ENCODE data around the gene PUSL1.
A peak's percentile ranks its signal among the peaks of the same experiment; 100 is the strongest.

Gene PUSL1

DNA sequence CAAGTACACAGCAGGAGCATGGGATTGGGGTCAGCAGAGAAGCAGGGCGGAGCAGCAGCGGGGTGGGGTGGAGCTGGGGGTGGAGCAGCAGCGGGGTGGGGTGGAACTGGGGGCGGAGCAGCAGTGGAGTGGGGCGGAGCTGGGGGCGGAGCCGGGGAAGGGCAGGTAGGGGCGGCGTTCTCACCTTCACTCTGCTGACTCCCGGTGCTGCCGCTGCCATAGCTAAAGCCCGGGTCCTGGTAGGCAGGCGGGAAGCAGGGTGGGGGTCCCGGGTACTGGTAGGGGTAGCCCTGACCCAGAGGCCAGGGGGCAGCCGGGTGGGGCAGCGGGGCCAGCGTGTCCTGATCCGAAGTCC lies 29.4 kb downstream of the PUSL1 start:
- no peaks in the 10 kb centered on the region for H3K4me1 Mint-ChIP-seq (ENCODE audit: low read depth)
- H3K36me3 Mint-ChIP-seq (ENCODE audit: low read depth), result peaks cover 15% of the 10 kb centered on the region
- H3K27me3 Mint-ChIP-seq (ENCODE audit: low read depth), result no peaks in the 10 kb centered on the region
- H3K27ac Mint-ChIP-seq, result no peak overlapping the region
- no peak overlapping the region for H3K4me3 Mint-ChIP-seq
- no peaks in the 10 kb centered on the region for H3K9me3 Mint-ChIP-seq

GRCh38 chr1:1338278-1338677 lies 29.9 kb downstream of the PUSL1 start:
- no peak overlapping the region for H3K27ac Mint-ChIP-seq
- H3K27me3 Mint-ChIP-seq (ENCODE audit: low read depth), result no peaks in the 10 kb centered on the region
- peaks cover 15% of the 10 kb centered on the region for H3K36me3 Mint-ChIP-seq (ENCODE audit: low read depth)
- no peaks in the 10 kb centered on the region for H3K4me1 Mint-ChIP-seq (ENCODE audit: low read depth)
- H3K4me3 Mint-ChIP-seq, result no peak overlapping the region
- no peaks in the 10 kb centered on the region for H3K9me3 Mint-ChIP-seq

GRCh38 chr1:1340185-1340584 lies 31.8 kb downstream of the PUSL1 start:
- Mint-ChIP-seq H3K9me3 (no peaks in the 10 kb centered on the region), H3K27me3 (ENCODE audit: low read depth) (no peaks in the 10 kb centered on the region), H3K27ac (no peak overlapping the region), H3K4me1 (ENCODE audit: low read depth) (no peaks in the 10 kb centered on the region), H3K36me3 (ENCODE audit: low read depth) (peaks cover 15% of the 10 kb centered on the region), H3K4me3 (no peak overlapping the region)

DNA sequence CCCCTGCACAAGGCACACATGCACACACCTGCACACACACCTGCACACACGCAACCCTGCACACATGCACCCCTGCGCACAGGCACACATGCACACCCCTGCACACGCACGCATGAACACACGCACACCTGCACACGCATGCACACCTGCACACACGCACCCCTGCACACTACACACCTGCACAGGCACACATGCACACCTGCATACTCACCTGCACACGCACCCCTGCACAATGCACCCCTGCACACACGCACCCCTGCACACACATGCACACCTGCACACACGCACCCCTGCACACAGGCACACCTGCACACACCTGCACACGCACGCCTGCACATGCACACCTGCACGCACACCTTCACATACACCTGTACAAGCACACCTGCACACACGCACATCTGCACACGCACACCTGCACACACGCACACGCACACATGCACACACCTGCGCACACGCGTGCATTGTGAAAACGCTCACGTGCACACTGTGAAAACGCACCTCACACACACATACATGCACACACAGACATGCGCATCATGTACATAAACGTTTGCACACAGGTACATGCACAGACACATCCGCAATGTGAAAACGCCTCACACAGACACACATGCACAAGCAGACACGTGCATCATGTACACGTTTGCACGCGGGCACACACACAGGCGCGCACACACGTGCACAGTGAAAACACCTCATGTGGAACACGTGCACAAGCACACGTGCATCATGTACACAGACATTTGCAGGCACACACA lies 32.6 kb downstream of the PUSL1 start:
- H3K36me3 Mint-ChIP-seq (ENCODE audit: low read depth), result peaks cover 15% of the 10 kb centered on the region
- no peaks in the 10 kb centered on the region for H3K27me3 Mint-ChIP-seq (ENCODE audit: low read depth)
- no peaks in the 10 kb centered on the region for H3K9me3 Mint-ChIP-seq
- no peak overlapping the region for H3K4me3 Mint-ChIP-seq
- H3K27ac Mint-ChIP-seq, result no peak overlapping the region
- H3K4me1 Mint-ChIP-seq (ENCODE audit: low read depth), result no peaks in the 10 kb centered on the region

- Mint-ChIP-seq H3K9me3 (no peaks in the 10 kb centered on the region), H3K36me3 (ENCODE audit: low read depth) (peaks cover 15% of the 10 kb centered on the region), H3K4me1 (ENCODE audit: low read depth) (no peaks in the 10 kb centered on the region), H3K4me3 (no peak overlapping the region), H3K27me3 (ENCODE audit: low read depth) (no peaks in the 10 kb centered on the region), H3K27ac (no peak overlapping the region)
These were observed 33.2 kb downstream of the PUSL1 start for GRCh38 chr1:1341549-1342021.

- no peaks in the 10 kb centered on the region for H3K9me3 Mint-ChIP-seq
These were observed 33.7 kb downstream of the PUSL1 start for GRCh38 chr1:1342061-1342562.

GRCh38 chr1:1342584-1343115 lies 34.3 kb downstream of the PUSL1 start:
- Mint-ChIP-seq H3K27ac (no peak overlapping the region), H3K27me3 (ENCODE audit: low read depth) (no peaks in the 10 kb centered on the region), H3K9me3 (no peaks in the 10 kb centered on the region), H3K4me3 (no peak overlapping the region), H3K36me3 (ENCODE audit: low read depth) (peaks cover 15% of the 10 kb centered on the region), H3K4me1 (ENCODE audit: low read depth) (peaks cover 8% of the 10 kb centered on the region)

More at GRCh38 chr1:1342061-1342562, 33.7 kb downstream of the PUSL1 start:
- no peak overlapping the region for H3K27ac Mint-ChIP-seq
- H3K36me3 Mint-ChIP-seq (ENCODE audit: low read depth), result peaks cover 15% of the 10 kb centered on the region
- H3K27me3 Mint-ChIP-seq (ENCODE audit: low read depth), result no peaks in the 10 kb centered on the region
- H3K4me3 Mint-ChIP-seq, result no peak overlapping the region
- H3K4me1 Mint-ChIP-seq (ENCODE audit: low read depth), result peaks cover 5% of the 10 kb centered on the region

- Mint-ChIP-seq H3K4me3 (no peak overlapping the region), H3K27me3 (ENCODE audit: low read depth) (no peaks in the 10 kb centered on the region), H3K4me1 (ENCODE audit: low read depth) (peaks cover 8% of the 10 kb centered on the region), H3K9me3 (no peaks in the 10 kb centered on the region), H3K27ac (no peak overlapping the region), H3K36me3 (ENCODE audit: low read depth) (peaks cover 12% of the 10 kb centered on the region)
These were observed 35.5 kb downstream of the PUSL1 start for GRCh38 chr1:1343811-1344421.

GRCh38 chr1:1344655-1345361 lies 36.4 kb downstream of the PUSL1 start:
- Mint-ChIP-seq H3K4me1 (ENCODE audit: low read depth) (peaks cover 8% of the 10 kb centered on the region), H3K27ac (no peak overlapping the region), H3K27me3 (ENCODE audit: low read depth) (no peaks in the 10 kb centered on the region), H3K36me3 (ENCODE audit: low read depth) (peaks cover 10% of the 10 kb centered on the region), H3K4me3 (no peak overlapping the region), H3K9me3 (no peaks in the 10 kb centered on the region)

DNA sequence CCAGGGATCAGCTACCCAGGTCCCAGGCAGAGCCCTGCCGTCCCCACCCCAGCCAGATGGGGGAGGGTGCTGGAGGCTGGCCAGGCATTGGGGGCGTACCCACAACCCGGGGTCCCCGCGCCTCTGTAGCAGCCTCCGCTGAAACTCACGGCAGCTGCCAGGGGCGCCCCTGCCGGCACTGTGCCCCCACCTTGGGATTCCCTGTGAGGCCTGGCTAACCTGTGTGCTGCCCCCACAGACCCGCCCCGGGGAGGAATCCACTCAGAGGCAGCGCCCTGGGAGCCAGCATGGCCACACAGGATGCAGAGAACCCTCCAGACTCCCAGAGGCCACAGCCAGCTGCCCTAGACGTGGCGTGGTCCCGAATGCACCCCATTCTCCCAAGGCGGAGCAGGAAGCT lies 37.0 kb downstream of the PUSL1 start:
- H3K27ac Mint-ChIP-seq, result no peak overlapping the region
- peaks cover 10% of the 10 kb centered on the region for H3K36me3 Mint-ChIP-seq (ENCODE audit: low read depth)
- H3K9me3 Mint-ChIP-seq, result no peaks in the 10 kb centered on the region
- H3K4me1 Mint-ChIP-seq (ENCODE audit: low read depth), result peaks cover 8% of the 10 kb centered on the region
- no peaks in the 10 kb centered on the region for H3K27me3 Mint-ChIP-seq (ENCODE audit: low read depth)
- H3K4me3 Mint-ChIP-seq, result no peak overlapping the region

GRCh38 chr1:1345860-1346500 lies 37.6 kb downstream of the PUSL1 start:
- Mint-ChIP-seq H3K27me3 (ENCODE audit: low read depth) (no peaks in the 10 kb centered on the region), H3K36me3 (ENCODE audit: low read depth) (peaks cover 5% of the 10 kb centered on the region), H3K27ac (no peak overlapping the region), H3K4me3 (no peak overlapping the region), H3K4me1 (ENCODE audit: low read depth) (peaks cover 8% of the 10 kb centered on the region), H3K9me3 (no peaks in the 10 kb centered on the region)

DNA sequence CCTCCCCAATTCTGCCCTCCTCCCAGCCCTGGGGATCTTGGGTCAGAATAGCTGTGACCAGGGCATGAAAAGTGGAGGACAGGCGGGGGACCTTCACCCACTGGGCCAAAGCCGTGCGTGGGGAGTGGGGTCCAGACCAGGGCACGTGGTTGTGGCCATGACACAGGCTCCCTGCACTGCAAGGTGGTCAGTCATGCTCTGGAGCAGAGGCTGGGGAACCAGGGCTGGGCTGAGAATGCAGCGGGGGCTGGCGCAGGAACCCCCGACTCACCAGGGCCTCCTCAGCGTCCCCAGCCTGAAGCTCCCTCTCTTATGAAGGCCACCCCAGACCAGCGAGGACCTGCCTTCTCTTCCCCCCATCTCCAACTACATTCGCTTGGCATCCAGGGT lies 38.1 kb downstream of the PUSL1 start:
- H3K27ac Mint-ChIP-seq, result no peak overlapping the region
- H3K4me3 Mint-ChIP-seq, result peak overlapping the region; percentile 62

GRCh38 chr1:1347026-1347595 lies 38.7 kb downstream of the PUSL1 start:
- Mint-ChIP-seq H3K4me1 (ENCODE audit: low read depth) (peaks cover 9% of the 10 kb centered on the region), H3K9me3 (no peaks in the 10 kb centered on the region), H3K27me3 (ENCODE audit: low read depth) (peaks cover 1% of the 10 kb centered on the region), H3K36me3 (ENCODE audit: low read depth) (no peaks in the 10 kb centered on the region), H3K4me3 (peak overlapping the region; percentile 75), H3K27ac (no peak overlapping the region)

More for the DNA sequence above, 38.1 kb downstream of the PUSL1 start:
- Mint-ChIP-seq H3K27me3 (ENCODE audit: low read depth) (no peaks in the 10 kb centered on the region), H3K36me3 (ENCODE audit: low read depth) (peaks cover under 1% of the 10 kb centered on the region), H3K9me3 (no peaks in the 10 kb centered on the region), H3K4me1 (ENCODE audit: low read depth) (peaks cover 8% of the 10 kb centered on the region)

Measured in T-helper 1 cell treated with Interleukin-12 subunit alpha and Interleukin-12 subunit beta and Interleukin-4 antibody, amounts not matched to agents 30 μg/mL and 1 μg/mL, for 36 hours (primary cell).